Lung (tissue), 12 donors: ENCODE measurements around the gene POPDC2. TPM values are rescaled to one million over a fixed set of nuclear protein-coding genes. Genes with fewer than 3 reads are reported as not detected.

ENCODE experiments used
- ATAC-seq: fragments of 200-7000 bp; cut with Tn5 transposase; one replicate; pipeline ENCODE4 v1.9.1; 2020; ENCODE audit warnings: moderate number of reproducible peaks; ENCODE audit not compliant: insufficient read depth, low FRiP score
- DNase-seq, 3 donors: peaks; one replicate each; pipeline ENCODE4 v3.0.0-alpha.2; 2013 to 2017
- H3K27ac ChIP-seq, 2 donors: one replicate each; pipeline ENCODE4 v1.5.1; 2013; ENCODE audit warnings: mild to moderate bottlenecking in 2 of 2, moderate library complexity in 2 of 2, control low read depth in 1 of 2, inconsistent platforms in 1 of 2, low read depth in 1 of 2, low read length in 1 of 2
- H3K27me3 ChIP-seq, 3 donors: one replicate each; pipeline ENCODE4 v1.5.1; 2013; ENCODE audit warnings: low read length in 2 of 3; ENCODE audit not compliant: control insufficient read depth in 3 of 3, insufficient read depth in 3 of 3
- H3K36me3 ChIP-seq, 4 donors: one replicate each; pipeline ENCODE4 v1.5.1; 2013; ENCODE audit warnings: low read length in 4 of 4, mild to moderate bottlenecking in 1 of 4, moderate library complexity in 1 of 4; ENCODE audit not compliant: control insufficient read depth in 4 of 4, insufficient read depth in 4 of 4
- H3K4me1 ChIP-seq, 5 donors: one replicate each; pipeline ENCODE4 v1.5.1; 2013; ENCODE audit warnings: low read length in 5 of 5, mild to moderate bottlenecking in 2 of 5, moderate library complexity in 1 of 5; ENCODE audit not compliant: control insufficient read depth in 5 of 5, insufficient read depth in 5 of 5
- H3K4me3 ChIP-seq: one replicate; pipeline ENCODE4 v1.5.1; 2013; ENCODE audit warnings: mild to moderate bottlenecking, control low read depth, moderate library complexity
- H3K9ac ChIP-seq, 2 donors: one replicate each; pipeline ENCODE4 v1.5.1; 2013; ENCODE audit warnings: low read length in 2 of 2, control low read depth in 1 of 2; ENCODE audit not compliant: insufficient read depth in 1 of 2
- H3K9me3 ChIP-seq, 4 donors: one replicate each; pipeline ENCODE4 v1.5.1; 2013; ENCODE audit warnings: low read length in 3 of 4, mild to moderate bottlenecking in 1 of 4, moderate library complexity in 1 of 4; ENCODE audit not compliant: control insufficient read depth in 4 of 4, insufficient read depth in 3 of 4
- CTCF ChIP-seq: IDR thresholded peaks from 2 replicates; pipeline ENCODE4 v1.5.1; 2012; ENCODE audit warnings: mild to moderate bottlenecking; ENCODE audit errors: control extremely low read depth, extremely low read depth
- WGBS, 2 donors: extraction: QIAGEN DNeasy Blood & Tissue Kit; methylation state at CpG; one replicate each; pipeline ENCODE4 v1.1.7; 2013; 5-methylcytosine and 5-hydroxymethylcytosine counted together
- polyA plus RNA-seq, 2 donors: library from polyadenylated mRNA; stranded (reverse); fragments of 200-250 nt; gene quantifications; one replicate each; pipeline ENCODE4 v1.2.1, GENCODE V29; 2013
- total RNA-seq, 2 donors: library from RNA; depleted of rRNA in 1 of 2; stranded (reverse); fragments of >200 nt in 1 of 2; gene quantifications; one replicate each; pipeline ENCODE4 v1.2.1, GENCODE V29; 2014 to 2021
- donor health status: control.
- donor health status: control.
- donor health status: Bipolar disorder and iron deficiency.
- donor health status: healthy.
- donor health status: DM: yes; HTN: yes; CAD: no.

POPDC2 gene
- total and polyA plus RNA-seq, 4 donors: 1.6 to 3.0 (median 2.0) TPM

- no peak for TF ChIP-seq CTCF
- Histone ChIP-seq H3K36me3 (peaks cover 8 to 14% (median 12%) of the 10 kb centered on the region in 4 donors), H3K4me1 (peaks cover 0 to 21% (median 10%) of the 10 kb centered on the region in 5 donors), H3K9me3 (no peaks in the 10 kb centered on the region), H3K27ac (peak overlapping the region in 1 of 2 donors; percentile 84), H3K4me3 (no peak overlapping the region), H3K9ac (peak overlapping the region in 1 of 2 donors; percentile 51), H3K27me3 (no peaks in the 10 kb centered on the region)
- DNase-seq: no peak
- WGBS, 2 donors: 40 to 63% methylated on average over 1 of the region's 1 CpG
- no peak for ATAC-seq
These were observed 15.6 kb upstream of the POPDC2 start for GRCh38 chr3:119676020-119676419.

GRCh38 chr3:119675188-119675874 is 14.9 kb upstream of the POPDC2 start:
- TF ChIP-seq CTCF: no peak
- no peak for DNase-seq
- no peak for ATAC-seq
- no peaks in the 10 kb centered on the region for H3K27me3 ChIP-seq
- WGBS, 2 donors: 81 to 82% methylated on average over 5 of the region's 5 CpGs
- H3K36me3 ChIP-seq: peaks cover 8 to 14% (median 12%) of the 10 kb centered on the region in 4 donors
- H3K9ac ChIP-seq: no peak overlapping the region
- peak overlapping the region in 1 of 2 donors; percentile 84 for H3K27ac ChIP-seq
- H3K4me1 ChIP-seq: peaks cover 0 to 23% (median 10%) of the 10 kb centered on the region in 5 donors
- H3K4me3 ChIP-seq: no peak overlapping the region
- H3K9me3 ChIP-seq: no peaks in the 10 kb centered on the region

GRCh38 chr3:119673875-119674274 is 13.5 kb upstream of the POPDC2 start:
- ATAC-seq (no peak), DNase-seq (no peak)
- H3K4me1 ChIP-seq: peaks cover 0 to 26% (median 10%) of the 10 kb centered on the region in 5 donors
- H3K9me3 ChIP-seq: no peaks in the 10 kb centered on the region
- 88 to 93% methylated on average over 18 of the region's 18 CpGs for WGBS, 2 donors
- no peak overlapping the region for H3K4me3 ChIP-seq
- no peak for TF ChIP-seq CTCF
- H3K27me3 ChIP-seq: no peaks in the 10 kb centered on the region
- peak overlapping the region in 1 of 2 donors; percentile 90 for H3K27ac ChIP-seq
- no peak overlapping the region for H3K9ac ChIP-seq
- H3K36me3 ChIP-seq: peaks cover 8 to 17% (median 13%) of the 10 kb centered on the region in 4 donors
